IPS-20b (cell line): Measurements from ENCODE around the gene NCF2.

Experiments used
- H3K27ac ChIP-seq: one replicate; pipeline ENCODE4 v1.5.1; 2013; ENCODE audit warnings: low read length
- H3K27me3 ChIP-seq: 2 replicates; pipeline ENCODE4 v1.6.1; 2013; ENCODE audit warnings: mild to moderate bottlenecking, low read length, inconsistent platforms; ENCODE audit not compliant: insufficient read depth
- H3K36me3 ChIP-seq: 2 replicates; pipeline ENCODE4 v1.6.1; 2013; ENCODE audit warnings: low read depth, mild to moderate bottlenecking, inconsistent platforms, low read length, moderate library complexity; ENCODE audit not compliant: insufficient read depth
- H3K4me1 ChIP-seq: 2 replicates; pipeline ENCODE4 v1.6.1; 2013; ENCODE audit warnings: mild to moderate bottlenecking, control low read depth, inconsistent platforms, low read length, moderate library complexity; ENCODE audit not compliant: insufficient read depth
- H3K4me3 ChIP-seq: 2 replicates; pipeline ENCODE4 v1.5.1; 2013; ENCODE audit warnings: mild to moderate bottlenecking, low read length, inconsistent platforms
- H3K9ac ChIP-seq: 2 replicates; pipeline ENCODE4 v1.6.1; 2013; ENCODE audit warnings: low read depth, mild to moderate bottlenecking, inconsistent platforms, low read length, moderate library complexity
- H3K9me3 ChIP-seq: 2 replicates; pipeline ENCODE4 v1.6.1; 2013; ENCODE audit warnings: mild to moderate bottlenecking, low read depth, low read length, inconsistent platforms; ENCODE audit not compliant: insufficient read depth

The NCF2 gene

GRCh38 chr1:183544598-183545297 lies 45.5 kb downstream of the NCF2 start:
- Histone ChIP-seq H3K4me3 (no peak overlapping the region), H3K27ac (no peak overlapping the region), H3K9ac (no peak overlapping the region), H3K27me3 (no peaks in the 10 kb centered on the region), H3K4me1 (peaks cover 25% of the 10 kb centered on the region), H3K9me3 (no peaks in the 10 kb centered on the region), H3K36me3 (peaks cover 97% of the 10 kb centered on the region)

GRCh38 chr1:183543619-183544204 lies 46.5 kb downstream of the NCF2 start:
- H3K9me3 ChIP-seq = no peaks in the 10 kb centered on the region
- peaks cover 95% of the 10 kb centered on the region for H3K36me3 ChIP-seq
- H3K27ac ChIP-seq = no peak overlapping the region
- no peak overlapping the region for H3K9ac ChIP-seq
- H3K4me1 ChIP-seq = peaks cover 25% of the 10 kb centered on the region
- no peaks in the 10 kb centered on the region for H3K27me3 ChIP-seq
- H3K4me3 ChIP-seq = no peak overlapping the region

GRCh38 chr1:183537405-183537804 lies 52.9 kb downstream of the NCF2 start:
- H3K27ac ChIP-seq = no peak overlapping the region
- no peak overlapping the region for H3K4me3 ChIP-seq
- no peaks in the 10 kb centered on the region for H3K9me3 ChIP-seq
- no peak overlapping the region for H3K9ac ChIP-seq
- H3K4me1 ChIP-seq = no peaks in the 10 kb centered on the region
- peaks cover 98% of the 10 kb centered on the region for H3K36me3 ChIP-seq
- H3K27me3 ChIP-seq = no peaks in the 10 kb centered on the region

- H3K27ac ChIP-seq = no peak overlapping the region
- no peaks in the 10 kb centered on the region for H3K27me3 ChIP-seq
- no peak overlapping the region for H3K9ac ChIP-seq
- no peak overlapping the region for H3K4me3 ChIP-seq
- H3K36me3 ChIP-seq = peaks cover 100% of the 10 kb centered on the region
- H3K4me1 ChIP-seq = no peaks in the 10 kb centered on the region
- no peaks in the 10 kb centered on the region for H3K9me3 ChIP-seq
Observed at GRCh38 chr1:183533617-183534174, 56.6 kb downstream of the NCF2 start.

- Histone ChIP-seq H3K9me3 (no peaks in the 10 kb centered on the region), H3K27ac (no peak overlapping the region), H3K4me3 (no peak overlapping the region), H3K27me3 (no peaks in the 10 kb centered on the region), H3K36me3 (peaks cover 78% of the 10 kb centered on the region), H3K9ac (no peak overlapping the region), H3K4me1 (no peaks in the 10 kb centered on the region)
Observed at GRCh38 chr1:183528577-183528976, 61.7 kb downstream of the NCF2 start.

- no peak overlapping the region for H3K27ac ChIP-seq
- no peaks in the 10 kb centered on the region for H3K27me3 ChIP-seq
- H3K9ac ChIP-seq = no peak overlapping the region
- no peaks in the 10 kb centered on the region for H3K4me1 ChIP-seq
- no peaks in the 10 kb centered on the region for H3K9me3 ChIP-seq
- H3K36me3 ChIP-seq = peaks cover 68% of the 10 kb centered on the region
- no peak overlapping the region for H3K4me3 ChIP-seq
Observed at GRCh38 chr1:183522104-183522503, 68.2 kb downstream of the NCF2 start.

- Histone ChIP-seq H3K4me3 (no peak overlapping the region), H3K36me3 (peaks cover 71% of the 10 kb centered on the region), H3K9ac (no peak overlapping the region), H3K27ac (no peak overlapping the region), H3K9me3 (no peaks in the 10 kb centered on the region), H3K27me3 (no peaks in the 10 kb centered on the region), H3K4me1 (no peaks in the 10 kb centered on the region)
Observed at GRCh38 chr1:183520379-183520778, 69.9 kb downstream of the NCF2 start.

- Histone ChIP-seq H3K4me3 (no peak overlapping the region), H3K4me1 (no peaks in the 10 kb centered on the region), H3K27ac (no peak overlapping the region), H3K9me3 (no peaks in the 10 kb centered on the region), H3K36me3 (peaks cover 60% of the 10 kb centered on the region), H3K9ac (no peak overlapping the region), H3K27me3 (no peaks in the 10 kb centered on the region)
Observed at GRCh38 chr1:183517401-183517800, 72.9 kb downstream of the NCF2 start.

- H3K4me3 ChIP-seq = no peak overlapping the region
- peaks cover under 1% of the 10 kb centered on the region; the same call in 1 of the 2 replicates for H3K4me1 ChIP-seq
- no peak overlapping the region for H3K27ac ChIP-seq
- no peak overlapping the region for H3K9ac ChIP-seq
- no peaks in the 10 kb centered on the region for H3K27me3 ChIP-seq
- H3K9me3 ChIP-seq = no peaks in the 10 kb centered on the region
- H3K36me3 ChIP-seq = peaks cover 55% of the 10 kb centered on the region
Observed at GRCh38 chr1:183516725-183517124, 73.5 kb downstream of the NCF2 start.

GRCh38 chr1:183515002-183515689 lies 75.1 kb downstream of the NCF2 start:
- Histone ChIP-seq H3K9ac (no peak overlapping the region), H3K27ac (no peak overlapping the region), H3K4me3 (no peak overlapping the region), H3K36me3 (peaks cover 44% of the 10 kb centered on the region), H3K4me1 (peaks cover 7% of the 10 kb centered on the region), H3K9me3 (no peaks in the 10 kb centered on the region), H3K27me3 (no peaks in the 10 kb centered on the region)

- Histone ChIP-seq H3K4me3 (no peak overlapping the region), H3K27me3 (no peaks in the 10 kb centered on the region), H3K9me3 (no peaks in the 10 kb centered on the region), H3K9ac (no peak overlapping the region), H3K27ac (no peak overlapping the region), H3K4me1 (peaks cover 7% of the 10 kb centered on the region), H3K36me3 (peaks cover 36% of the 10 kb centered on the region)
Observed at GRCh38 chr1:183514235-183514634, 76.0 kb downstream of the NCF2 start.

- H3K4me1 ChIP-seq = peaks cover 7% of the 10 kb centered on the region
- no peaks in the 10 kb centered on the region for H3K9me3 ChIP-seq
- no peak overlapping the region for H3K27ac ChIP-seq
- peaks cover 19% of the 10 kb centered on the region for H3K36me3 ChIP-seq
- no peak overlapping the region for H3K9ac ChIP-seq
- no peak overlapping the region for H3K4me3 ChIP-seq
- H3K27me3 ChIP-seq = no peaks in the 10 kb centered on the region
Observed at GRCh38 chr1:183512450-183512849, 77.8 kb downstream of the NCF2 start.
